Amygdala (tissue), 56 donors: Measurements from ENCODE around the gene GNPDA2.
"Not testable (repeated sequence)": the region's sequence is repeated elsewhere in the genome, so short reads cannot be mapped to it uniquely, and the experiment has no call there.

Experiments used
- DNase-seq, 56 donors: peaks; one replicate each; lab custom pipeline; 2025; lab: John Stamatoyannopoulos, UW

The GNPDA2 gene

DNA sequence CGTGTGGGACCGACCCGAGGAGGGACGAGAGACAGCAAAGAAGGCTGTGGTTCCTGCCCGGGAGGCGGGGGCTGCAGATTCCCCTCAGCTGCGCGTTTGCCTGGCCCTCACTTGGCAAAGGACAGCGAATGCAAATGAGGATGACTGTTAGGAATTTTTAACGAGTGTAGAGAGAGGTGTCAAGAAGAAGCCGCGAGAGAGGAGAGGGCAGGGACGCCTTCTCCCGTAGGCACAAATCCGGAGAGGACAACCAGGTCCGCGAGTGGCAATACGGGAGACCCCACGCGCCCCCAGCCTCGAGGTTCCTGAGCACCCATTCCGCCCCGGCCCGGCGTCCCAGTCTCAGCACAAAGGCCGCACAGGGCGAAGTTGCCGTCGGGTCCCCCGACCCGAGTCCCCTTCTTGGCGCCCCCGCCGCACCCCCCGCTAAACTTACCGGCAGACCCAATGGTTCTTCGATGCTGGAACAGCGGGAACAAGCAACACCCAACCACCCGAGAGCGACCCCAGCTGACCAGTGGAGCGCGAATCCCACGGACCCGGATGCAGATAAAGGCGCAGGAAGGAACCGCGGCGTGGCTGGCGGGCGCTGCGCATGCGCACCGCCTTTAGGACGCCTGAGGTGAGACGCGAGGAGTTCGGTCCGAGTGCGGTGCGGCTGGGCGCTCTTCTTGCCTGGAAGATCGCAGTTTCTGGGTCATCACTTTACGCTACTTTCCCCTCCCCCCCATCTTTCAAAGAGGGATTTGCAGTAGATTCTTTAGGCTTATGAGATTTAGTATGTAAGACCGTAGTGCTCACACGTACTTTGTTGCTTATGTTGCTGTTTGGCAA lies at the start of gene GNPDA2:
Gene GNPDA2 (minus strand): TSS at position 519 of the 834 bp plus-strand sequence. CDS start 4,349 bp downstream, outside the sequence.
- peak; percentile 19 to 93 (median 79) for DNase-seq

DNA sequence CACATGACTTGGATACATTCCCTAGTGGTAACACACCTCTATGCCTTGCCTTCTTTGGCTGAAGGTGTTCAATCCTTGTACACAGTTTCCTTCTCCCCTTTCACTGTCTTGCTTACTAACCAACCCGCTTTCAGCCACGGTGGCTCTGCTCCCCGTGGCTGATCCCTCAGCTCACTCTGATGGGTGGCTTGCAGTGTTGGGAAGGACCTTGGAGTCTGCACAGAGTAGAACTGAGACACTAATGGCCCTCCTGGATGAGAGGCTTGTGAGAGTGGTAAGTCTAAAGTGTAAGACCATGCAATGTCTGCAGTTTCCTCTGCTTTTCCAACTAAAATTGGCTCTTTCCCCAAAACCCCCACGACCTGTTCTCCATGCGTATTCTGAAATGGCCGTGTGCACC lies 46.0 kb upstream of the GNPDA2 start:
- DNase-seq: no peak

DNA sequence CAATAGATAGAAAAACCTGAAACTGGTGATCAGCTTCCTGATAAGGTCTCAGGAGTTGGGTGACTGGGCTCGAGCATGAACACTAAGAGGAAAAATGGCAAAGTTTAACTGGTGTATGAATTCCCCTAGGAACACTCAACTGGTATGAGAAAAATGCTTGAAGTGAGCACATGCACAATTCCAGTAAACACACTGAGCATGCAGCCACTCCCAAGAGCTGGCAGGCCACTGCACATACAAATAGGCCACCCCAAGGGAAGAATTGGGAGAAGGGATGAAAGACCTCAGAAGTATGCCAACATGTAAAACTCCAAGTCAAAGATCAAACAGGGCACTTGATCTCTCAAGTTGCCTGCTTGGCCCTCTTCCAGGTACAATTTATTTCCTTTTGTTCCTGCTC lies 45.4 kb upstream of the GNPDA2 start:
- DNase-seq: no peak

DNA sequence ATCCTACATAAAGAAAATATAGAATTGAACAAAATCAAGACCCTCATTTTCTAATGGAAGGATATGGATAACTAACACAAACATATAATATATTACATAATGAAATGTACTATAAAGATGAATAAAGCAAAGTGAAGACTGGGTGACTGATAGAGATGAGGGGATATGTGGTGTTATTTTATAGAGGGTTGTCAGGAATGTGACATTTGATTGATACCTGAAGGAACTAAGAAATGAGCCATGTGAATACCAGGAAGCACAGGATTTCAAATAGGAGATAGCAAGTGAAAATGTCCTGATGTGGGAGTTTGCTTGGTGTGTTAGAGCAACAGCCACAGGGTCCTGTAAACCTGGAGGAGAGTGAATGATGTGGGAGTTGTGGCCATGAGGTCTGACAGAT lies 40.1 kb upstream of the GNPDA2 start:
- no peak for DNase-seq

DNA sequence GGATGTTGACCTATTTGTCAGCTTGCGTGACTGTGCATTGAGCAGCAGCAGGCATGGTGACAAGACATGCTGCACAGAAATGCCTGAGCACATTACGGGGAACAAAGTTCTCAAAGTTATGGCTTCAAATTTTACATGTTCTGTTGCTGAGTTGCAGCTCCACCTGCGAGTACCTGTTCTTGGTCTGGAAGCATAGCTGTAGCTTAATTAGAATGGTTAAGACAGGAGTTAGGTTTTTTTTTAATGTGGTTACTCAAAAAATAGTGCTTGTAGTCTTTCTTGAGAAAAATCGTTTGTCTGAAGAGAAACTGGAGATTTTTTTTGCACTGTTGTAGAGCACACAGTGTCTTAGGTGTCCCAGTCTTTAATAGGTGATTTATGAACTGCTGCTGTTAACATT lies 38.8 kb upstream of the GNPDA2 start:
- no peak for DNase-seq

DNA sequence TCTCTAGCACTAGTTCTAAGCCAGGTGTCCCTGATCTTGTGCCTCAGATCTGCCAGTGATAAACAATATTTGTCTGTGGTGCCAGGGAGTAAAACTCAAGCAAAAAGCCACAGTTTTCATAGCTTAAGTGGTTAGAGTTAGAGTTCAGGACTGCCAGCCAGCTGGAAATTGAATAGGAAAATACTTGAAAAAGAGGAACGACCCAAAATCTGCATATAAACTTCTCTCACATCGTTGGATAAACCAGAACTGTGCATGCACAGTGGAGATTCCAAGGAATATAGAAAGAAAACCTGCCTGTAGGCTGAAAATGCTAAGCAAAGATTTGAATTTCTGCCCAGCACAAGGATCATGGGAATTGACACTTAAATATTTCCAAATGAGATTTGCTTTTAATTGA lies 35.0 kb upstream of the GNPDA2 start:
- DNase-seq: no peak

DNA sequence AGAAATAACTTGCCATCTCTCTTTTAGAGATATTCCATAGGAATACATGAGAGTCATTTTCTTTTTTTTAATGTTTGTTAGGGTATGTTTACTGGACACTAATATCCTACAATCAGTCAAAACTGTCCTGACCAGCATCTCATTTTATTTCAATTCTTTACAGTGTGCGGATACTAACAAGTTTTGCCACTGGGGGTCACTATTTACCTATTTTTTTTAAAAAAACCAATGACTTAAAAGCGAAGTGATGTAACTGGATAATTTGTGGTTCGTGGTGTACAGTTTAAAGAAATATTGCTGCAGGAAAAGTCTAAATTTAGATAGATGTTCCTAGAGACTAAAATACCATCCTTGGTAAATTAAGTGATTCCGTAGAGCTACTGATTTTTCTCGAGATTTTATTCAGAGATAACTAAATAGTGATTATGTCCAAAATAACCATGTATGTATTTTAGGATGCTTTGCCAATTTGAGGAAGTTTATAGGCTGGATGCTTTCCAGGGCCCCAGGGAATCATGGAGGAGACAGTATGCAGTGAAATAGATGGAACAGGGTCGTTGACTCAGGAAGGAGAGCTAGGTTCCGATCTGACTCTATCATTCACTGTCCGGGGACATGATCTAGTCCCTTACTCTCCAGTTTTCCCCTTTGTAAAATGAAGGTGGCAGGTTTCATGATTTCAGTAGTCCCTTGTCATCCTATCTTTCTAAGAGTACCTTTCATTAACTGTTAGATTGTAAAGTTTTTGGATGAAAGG lies 34.0 kb upstream of the GNPDA2 start:
- peak in 4 of 56 donors; percentile 1 to 13 (median 6) for DNase-seq

DNA sequence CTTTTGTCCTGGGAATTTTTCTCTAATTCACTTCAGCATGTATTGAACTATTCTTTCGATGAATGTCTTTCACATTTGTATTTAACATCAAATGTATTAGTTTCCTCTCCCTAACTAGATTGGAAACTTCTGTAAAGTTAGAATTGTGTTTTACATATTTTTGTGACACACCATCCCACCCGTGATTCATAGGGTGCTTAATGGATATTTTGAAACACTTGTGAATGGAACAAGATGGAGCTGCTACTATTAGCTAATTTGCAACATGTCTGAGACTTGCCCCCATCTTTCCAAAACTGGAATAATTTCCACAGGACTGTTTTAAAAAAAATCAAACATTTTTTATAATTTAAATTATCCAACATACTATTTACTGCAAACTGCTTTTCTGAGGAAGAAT lies 30.2 kb upstream of the GNPDA2 start:
- DNase-seq: no peak

DNA sequence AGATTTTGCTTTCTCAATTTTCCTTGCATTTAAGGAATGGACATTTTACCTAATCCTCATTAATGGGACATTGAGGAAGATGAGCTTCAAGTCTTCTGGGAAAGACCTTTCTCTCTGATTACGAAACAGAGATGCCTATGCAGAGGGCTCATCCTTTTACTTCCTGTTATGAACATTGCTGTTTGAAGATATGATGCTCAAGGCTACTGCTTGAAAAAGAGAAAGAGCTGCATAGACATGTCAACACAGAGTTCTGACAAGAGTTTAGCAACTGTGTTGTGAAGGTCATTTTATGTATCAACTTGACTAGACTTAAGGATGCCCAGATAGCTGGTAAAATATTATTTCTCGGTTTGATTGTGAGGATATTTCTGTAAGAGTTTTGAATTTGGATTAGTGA lies 13.8 kb upstream of the GNPDA2 start:
- no peak for DNase-seq

DNA sequence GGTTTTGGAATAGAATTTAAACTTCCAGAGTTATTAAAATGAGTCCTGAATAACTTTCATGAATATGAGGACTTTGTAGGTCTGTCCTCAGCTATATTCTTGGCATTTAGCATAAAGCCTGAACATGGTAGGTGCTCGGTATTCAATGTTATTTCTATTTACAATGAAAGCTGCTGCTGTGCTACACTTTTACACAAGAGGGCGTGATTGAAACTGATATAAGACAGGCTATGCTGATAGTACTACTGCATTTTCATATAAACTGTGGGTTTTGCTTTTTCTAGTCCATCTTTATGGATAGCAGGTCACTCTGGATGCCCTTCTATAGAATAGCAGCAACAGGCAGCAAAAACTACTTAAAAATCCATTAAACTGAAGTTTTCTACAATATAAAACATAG lies 12.3 kb upstream of the GNPDA2 start:
- no peak for DNase-seq

DNA sequence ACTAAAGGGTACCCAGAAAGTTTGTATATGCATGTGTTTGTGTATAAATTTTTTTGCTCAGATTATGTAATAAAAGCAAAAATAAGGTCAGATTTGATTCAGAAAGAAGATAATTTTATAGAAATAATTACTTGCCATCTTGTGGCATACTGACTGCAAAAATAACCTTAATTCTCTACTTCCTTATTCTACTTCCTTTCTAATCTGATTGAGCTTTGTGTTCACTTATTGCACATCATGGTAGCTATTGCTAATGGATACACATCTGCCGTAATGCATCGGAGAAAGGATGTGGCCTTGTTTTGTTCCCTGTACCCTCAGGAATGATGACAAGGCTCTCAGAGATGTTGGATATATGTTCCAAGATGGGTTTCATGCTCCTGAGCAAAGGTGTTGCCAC lies 10.5 kb upstream of the GNPDA2 start:
- no peak for DNase-seq

DNA sequence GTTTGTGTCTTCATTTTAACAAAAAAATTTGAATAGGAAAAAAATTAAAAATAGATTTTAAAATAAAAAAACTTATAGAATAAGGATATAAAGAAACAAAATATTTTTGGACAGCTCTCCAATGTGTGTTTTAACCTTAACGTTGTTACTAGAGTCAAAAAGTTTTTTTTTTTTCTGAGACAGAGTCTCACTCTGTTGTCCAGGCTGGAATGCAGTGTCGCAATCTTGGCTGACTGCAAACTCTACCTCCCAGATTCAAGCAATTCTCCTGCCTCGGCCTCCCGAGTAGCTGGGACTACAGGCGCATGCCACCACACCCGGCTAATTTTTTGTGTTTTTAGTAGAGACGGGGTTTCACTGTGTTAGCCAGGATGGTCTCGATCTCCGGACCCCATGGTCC lies 2.3 kb upstream of the GNPDA2 start:
- not testable (repeated sequence) for DNase-seq

DNA sequence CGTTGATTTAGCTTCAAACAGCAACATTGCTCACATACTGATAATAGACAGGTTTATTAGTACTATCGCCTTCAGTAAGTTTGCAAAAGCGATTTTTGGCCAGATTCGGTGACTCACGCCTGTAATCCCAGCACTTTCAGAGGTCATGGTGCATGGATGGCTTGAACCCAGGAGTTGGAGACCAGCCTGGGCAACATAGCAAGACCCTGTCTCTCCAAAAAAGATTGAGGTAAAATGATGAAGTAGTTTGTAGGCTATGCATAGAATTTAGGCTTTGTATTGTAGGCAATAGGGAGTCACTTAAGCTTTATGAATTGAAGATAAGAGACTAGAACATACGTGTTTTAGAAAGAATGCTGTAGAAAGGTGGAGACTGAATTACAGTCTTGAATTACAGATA lies 1.1 kb upstream of the GNPDA2 start:
- no peak for DNase-seq

DNA sequence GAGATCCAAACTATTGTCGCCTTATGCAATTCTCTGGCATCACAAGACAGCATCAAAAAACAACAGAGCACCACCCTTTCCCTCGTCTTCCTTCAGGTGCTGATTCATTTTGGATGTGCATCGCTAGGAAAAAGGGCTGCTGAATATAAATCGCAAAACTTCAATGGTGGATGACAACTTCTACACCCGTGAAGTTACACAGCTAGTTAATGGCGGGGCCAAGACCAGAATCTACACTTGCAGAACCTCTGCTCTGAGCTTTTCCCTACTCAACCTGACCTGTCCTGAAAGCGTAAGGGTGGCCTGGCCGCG lies 674 bp downstream of the GNPDA2 start:
- DNase-seq: peak in 2 of 56 donors; percentile 54 to 65

DNA sequence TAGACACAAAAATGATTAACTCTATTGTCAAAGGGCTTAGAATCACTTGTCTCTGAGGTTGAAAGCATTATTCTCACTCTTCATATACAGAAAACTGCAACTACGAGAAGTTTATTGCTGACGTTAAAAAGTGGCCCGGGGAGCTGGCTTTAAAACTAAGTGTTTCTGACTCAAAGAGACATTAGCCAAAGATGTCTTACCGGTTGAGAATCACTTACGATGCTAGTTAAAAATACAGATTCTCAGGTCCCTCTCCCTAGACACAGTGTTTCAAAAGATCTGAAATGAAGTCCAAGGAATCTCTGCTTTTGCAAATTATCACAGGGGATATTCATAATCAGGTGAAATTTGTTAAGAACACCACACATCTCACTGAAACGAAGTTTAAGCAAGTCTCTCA lies 1.2 kb downstream of the GNPDA2 start:
- no peak for DNase-seq

DNA sequence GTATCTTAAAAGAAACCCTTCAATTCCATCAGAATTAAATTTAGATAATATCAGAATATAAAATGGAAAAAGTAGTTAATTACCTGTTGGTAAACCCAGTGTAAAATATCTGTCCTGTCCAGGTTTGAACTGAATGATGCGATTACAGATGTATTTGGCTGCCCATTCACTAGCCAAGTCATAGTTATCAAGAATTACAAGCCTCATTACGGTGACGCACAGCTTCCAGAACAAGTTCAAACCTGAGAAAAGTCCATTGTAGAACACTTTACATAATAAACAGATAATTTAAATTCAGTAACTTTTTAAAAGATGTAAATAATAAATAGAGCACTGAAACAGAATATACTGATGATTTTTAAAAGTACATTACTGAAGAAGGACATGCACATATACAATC lies 4.4 kb downstream of the GNPDA2 start:
- no peak for DNase-seq

DNA sequence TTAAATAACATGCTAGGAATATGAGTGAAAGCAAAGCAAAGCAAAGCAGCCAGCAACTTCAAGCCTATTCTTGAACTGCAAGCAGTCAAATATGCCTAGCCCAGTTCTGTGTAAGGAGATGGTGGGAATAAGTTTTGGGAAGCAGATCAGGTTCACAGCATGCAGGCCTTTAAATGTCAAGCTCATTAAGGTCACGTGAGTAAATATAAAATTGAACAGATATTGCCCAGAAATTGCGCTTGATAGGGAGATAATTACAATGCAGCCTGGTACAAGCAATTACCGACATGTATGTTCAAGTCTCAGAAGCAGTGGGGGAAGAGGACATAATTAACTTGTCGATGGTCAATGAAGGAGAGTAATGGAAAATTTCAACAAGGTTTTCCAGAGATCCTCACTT lies 6.0 kb downstream of the GNPDA2 start:
- no peak for DNase-seq

DNA sequence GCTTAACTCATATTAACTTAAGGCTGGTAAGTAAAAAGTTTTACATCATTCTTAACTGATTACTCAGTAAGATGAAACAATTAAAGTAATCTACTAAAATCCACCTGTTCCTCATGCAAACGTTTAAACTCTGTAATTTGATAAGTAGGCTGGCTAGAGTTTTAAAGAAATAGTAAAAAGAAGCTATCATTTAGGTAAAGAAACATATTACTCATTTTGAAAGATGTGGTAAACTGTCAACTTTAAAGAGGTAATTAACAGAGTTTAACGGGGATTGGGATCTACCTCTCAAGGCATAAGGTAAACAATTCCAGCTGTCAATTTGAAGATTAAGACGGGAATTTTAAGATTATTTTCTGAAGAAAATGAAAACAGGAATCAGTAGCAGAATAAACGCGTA lies 9.8 kb downstream of the GNPDA2 start:
- DNase-seq: no peak

DNA sequence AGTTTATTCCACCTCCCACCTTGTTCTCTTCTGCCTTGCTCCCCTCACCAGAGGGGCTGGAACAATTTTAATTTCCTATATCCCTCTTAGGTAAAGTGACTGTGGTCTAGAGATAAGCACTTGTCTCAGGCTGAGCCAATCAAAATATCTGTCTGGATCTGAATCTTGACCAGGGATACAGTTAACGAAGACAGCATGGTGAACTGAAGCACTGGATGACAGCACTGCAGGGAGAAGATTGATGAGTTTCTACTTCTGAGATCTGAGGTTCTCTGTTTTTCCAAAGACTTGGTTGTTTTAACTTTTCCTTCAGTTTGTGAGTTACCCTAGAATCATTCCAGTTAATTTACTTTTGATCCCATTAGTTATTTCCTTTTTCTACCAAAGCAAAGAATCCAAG lies 13.2 kb downstream of the GNPDA2 start:
- no peak for DNase-seq

DNA sequence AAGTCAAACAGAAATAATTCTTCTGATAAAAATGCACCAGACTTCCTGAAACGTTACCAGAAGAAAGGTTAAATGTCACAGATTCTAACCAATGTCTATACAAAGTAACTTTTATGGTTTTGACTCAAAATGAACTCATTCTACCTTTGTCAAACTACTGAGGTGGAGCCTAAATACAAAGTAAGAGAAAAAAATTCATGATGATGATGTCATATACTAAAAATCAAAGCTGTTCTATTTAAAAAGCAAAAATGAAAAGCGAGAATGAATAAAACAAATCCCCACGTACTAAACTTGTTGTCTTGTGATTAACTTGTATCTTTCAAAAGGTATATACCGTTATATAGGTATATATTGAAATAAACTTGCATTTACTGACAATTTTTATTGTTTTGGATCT lies 21.7 kb downstream of the GNPDA2 start:
- DNase-seq: no peak

DNA sequence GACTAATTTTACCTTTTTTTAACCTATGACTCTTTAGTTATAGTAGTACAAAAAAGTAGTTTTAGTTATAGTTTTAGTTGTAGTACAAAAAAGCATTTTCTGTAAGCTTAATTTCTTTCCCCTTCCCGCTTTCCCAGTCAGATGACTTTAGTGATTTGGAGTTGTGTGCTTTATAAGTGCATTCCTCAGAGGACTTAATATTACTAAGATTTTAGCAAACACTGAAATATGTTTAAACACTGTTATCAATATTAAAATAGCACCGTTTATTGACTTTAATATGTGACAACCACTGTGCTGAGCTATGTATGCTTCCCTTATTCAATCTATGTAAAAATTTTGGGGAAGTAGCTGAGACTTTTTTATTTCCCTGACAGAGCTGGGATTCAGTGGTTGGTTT lies 25.3 kb downstream of the GNPDA2 start:
- DNase-seq: no peak

DNA sequence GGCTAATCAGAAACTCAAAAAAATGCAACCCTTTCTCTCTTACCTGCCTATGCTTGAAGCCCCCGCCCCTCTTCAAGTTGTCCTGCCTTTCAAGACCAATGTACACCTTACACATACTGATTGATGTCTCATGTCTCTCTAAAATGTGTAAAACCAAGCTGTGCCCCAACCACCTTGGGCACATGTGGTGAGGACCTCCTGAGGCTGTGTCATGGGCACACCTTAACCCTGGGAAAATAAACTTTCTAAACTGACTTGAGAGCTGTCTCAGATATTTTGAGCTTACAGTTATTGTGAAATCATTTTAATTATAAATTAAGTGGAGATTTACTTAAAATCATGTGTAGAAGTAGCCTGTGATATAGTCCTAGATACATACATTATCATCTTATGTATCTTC lies 25.9 kb downstream of the GNPDA2 start:
- no peak for DNase-seq
